ENCODE results near the gene RTN4RL1.

DNA sequence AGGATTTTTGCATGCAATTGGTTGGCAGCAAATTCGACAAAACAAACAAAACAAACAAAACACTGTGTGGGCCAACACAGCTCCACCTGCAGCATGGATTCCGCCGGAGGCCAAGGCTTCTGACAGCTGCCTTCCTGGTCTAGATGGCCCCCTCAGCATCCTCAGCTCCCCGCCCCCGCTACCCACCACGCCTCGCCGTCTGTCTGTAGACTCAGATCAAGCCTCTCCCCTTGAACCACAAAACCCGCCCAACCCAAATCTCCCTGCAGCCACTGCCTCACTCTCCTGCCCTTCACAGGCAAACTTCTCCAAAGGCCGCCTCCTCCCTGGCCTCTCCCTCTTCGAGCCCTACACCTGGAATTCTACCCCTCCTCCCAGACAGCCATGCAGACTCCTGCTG is 57.9 kb downstream of the RTN4RL1 start:
- TF ChIP-seq, protein P1, sequence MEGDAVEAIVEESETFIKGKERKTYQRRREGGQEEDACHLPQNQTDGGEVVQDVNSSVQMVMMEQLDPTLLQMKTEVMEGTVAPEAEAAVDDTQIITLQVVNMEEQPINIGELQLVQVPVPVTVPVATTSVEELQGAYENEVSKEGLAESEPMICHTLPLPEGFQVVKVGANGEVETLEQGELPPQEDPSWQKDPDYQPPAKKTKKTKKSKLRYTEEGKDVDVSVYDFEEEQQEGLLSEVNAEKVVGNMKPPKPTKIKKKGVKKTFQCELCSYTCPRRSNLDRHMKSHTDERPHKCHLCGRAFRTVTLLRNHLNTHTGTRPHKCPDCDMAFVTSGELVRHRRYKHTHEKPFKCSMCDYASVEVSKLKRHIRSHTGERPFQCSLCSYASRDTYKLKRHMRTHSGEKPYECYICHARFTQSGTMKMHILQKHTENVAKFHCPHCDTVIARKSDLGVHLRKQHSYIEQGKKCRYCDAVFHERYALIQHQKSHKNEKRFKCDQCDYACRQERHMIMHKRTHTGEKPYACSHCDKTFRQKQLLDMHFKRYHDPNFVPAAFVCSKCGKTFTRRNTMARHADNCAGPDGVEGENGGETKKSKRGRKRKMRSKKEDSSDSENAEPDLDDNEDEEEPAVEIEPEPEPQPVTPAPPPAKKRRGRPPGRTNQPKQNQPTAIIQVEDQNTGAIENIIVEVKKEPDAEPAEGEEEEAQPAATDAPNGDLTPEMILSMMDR (IDR thresholded peaks at IDR 0.05 in 2 of 3, conservative IDR thresholded peaks at IDR 0.05 in 1 of 3; ENCODE audit: insufficient read depth in 2 of 3, low read depth in 1 of 3, low read length in 3 of 3): no peak
- no peak for TF ChIP-seq ETV6 (IDR thresholded peaks at IDR 0.05; ENCODE audit: borderline replicate concordance in 1 of 2, low read depth in 2 of 2, low read length in 1 of 2)
- no peak for TF ChIP-seq ETV6 (CRISPR knock-in tag; IDR thresholded peaks at IDR 0.05; ENCODE audit: borderline replicate concordance)
- TF ChIP-seq, protein P2, sequence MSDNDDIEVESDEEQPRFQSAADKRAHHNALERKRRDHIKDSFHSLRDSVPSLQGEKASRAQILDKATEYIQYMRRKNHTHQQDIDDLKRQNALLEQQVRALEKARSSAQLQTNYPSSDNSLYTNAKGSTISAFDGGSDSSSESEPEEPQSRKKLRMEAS (CRISPR knock-in tag; IDR thresholded peaks at IDR 0.05): no peak
